H1 (cell line): ENCODE results near the gene RAB14. TPM values are rescaled to one million over a fixed set of nuclear protein-coding genes. Genes with fewer than 3 reads are reported as not detected.
A peak's percentile ranks its signal among the peaks of the same experiment; 100 is the strongest.

Experiments used
- CTCF ChIA-PET: fragments of 300-600 bp; sonication (Branson Sonifier 250); formaldehyde crosslinking; loops from one replicate; lab custom pipeline; 2021; ENCODE audit not compliant: partially characterized antibody; lab: Charles Lee
- POLR2A ChIA-PET: fragments of 300-600 bp; sonication (Branson Sonifier 250); formaldehyde crosslinking; loops from one replicate; lab custom pipeline; 2021; ENCODE audit warnings: inconsistent platforms; ENCODE audit not compliant: partially characterized antibody; lab: Charles Lee
- DNase-seq, 2 experiments: peaks; one replicate each; pipeline versions ENCODE4 v3.0.0 to v3.0.0-alpha.2; 2010 to 2022; ENCODE audit warnings: low spot score in 2 of 2, low read depth in 1 of 2, mixed read lengths in 1 of 2
- FAIRE-seq: peaks from 2 replicates; lab custom pipeline; 2011; peaks lifted over from hg19 to GRCh38; lab: Jason Lieb, UNC
- H2AFZ ChIP-seq: 2 replicates; pipeline ENCODE4 v1.8.1; 2012; ENCODE audit warnings: low read length, inconsistent platforms
- H2AK5ac ChIP-seq: 2 replicates; pipeline ENCODE4 v1.6.1; 2013; ENCODE audit warnings: low read depth, low read length
- H2BK120ac ChIP-seq: replicated peaks from 2 replicates; pipeline ENCODE3; 2013; ENCODE audit warnings: low read depth, low read length, inconsistent platforms
- H2BK12ac ChIP-seq: 2 replicates; pipeline ENCODE4 v1.6.1; 2013; ENCODE audit warnings: low read depth, low read length
- H2BK15ac ChIP-seq: 2 replicates; pipeline ENCODE4 v1.6.1; 2013; ENCODE audit warnings: low read length
- H2BK20ac ChIP-seq: 2 replicates; pipeline ENCODE4 v1.6.1; 2013; ENCODE audit warnings: low read length
- H2BK5ac ChIP-seq: 2 replicates; pipeline ENCODE4 v1.6.1; 2013; ENCODE audit warnings: low read depth, low read length
- H3K14ac ChIP-seq: 2 replicates; pipeline ENCODE4 v1.6.1; 2013; ENCODE audit warnings: inconsistent platforms; ENCODE audit not compliant: insufficient read length
- H3K18ac ChIP-seq: 2 replicates; pipeline ENCODE4 v1.6.1; 2013; ENCODE audit warnings: low read length; ENCODE audit errors: extremely low read depth
- H3K23ac ChIP-seq: 2 replicates; pipeline ENCODE4 v1.6.1; 2013; ENCODE audit warnings: inconsistent platforms; ENCODE audit not compliant: insufficient read length
- H3K23me2 ChIP-seq: 2 replicates; pipeline ENCODE4 v1.6.1; 2013; ENCODE audit warnings: low read depth, low read length
- H3K27ac ChIP-seq: 2 replicates; pipeline ENCODE4 v1.6.1; 2011; ENCODE audit warnings: low read depth, low read length, inconsistent platforms
- H3K27me3 ChIP-seq, 4 experiments: replicated peaks in 1 of 4; 1 replicate in 1 of 4; 2 replicates in 3 of 4; pipeline versions ENCODE4 v1.6.1 to v1.8.1; 2011 to 2013; ENCODE audit warnings: low read length in 3 of 4, mild to moderate bottlenecking in 3 of 4, inconsistent platforms in 2 of 4, mixed read lengths in 2 of 4, moderate library complexity in 1 of 4; ENCODE audit not compliant: control insufficient read depth in 3 of 4, insufficient read depth in 3 of 4; ENCODE audit errors: extremely low read depth in 1 of 4
- H3K36me3 ChIP-seq, 4 experiments: 2 replicates each; pipeline versions ENCODE4 v1.6.1 to v1.8.1; 2011 to 2013; ENCODE audit warnings: mild to moderate bottlenecking in 4 of 4, low read length in 3 of 4, moderate library complexity in 2 of 4, control low read depth in 1 of 4, inconsistent platforms in 1 of 4; ENCODE audit not compliant: insufficient read depth in 4 of 4, control insufficient read depth in 2 of 4
- H3K4ac ChIP-seq: replicated peaks from 2 replicates; pipeline ENCODE3; 2013; ENCODE audit warnings: low read length, low read depth, mixed read lengths, inconsistent platforms; ENCODE audit not compliant: insufficient read length
- H3K4me1 ChIP-seq, 4 experiments: replicated peaks in 1 of 4; 1 replicate in 1 of 4; 2 replicates in 3 of 4; pipeline versions ENCODE4 v1.6.1 to v1.8.1; 2011 to 2013; ENCODE audit warnings: low read length in 3 of 4, inconsistent platforms in 2 of 4, mixed read lengths in 1 of 4; ENCODE audit not compliant: insufficient read depth in 4 of 4, control insufficient read depth in 3 of 4
- H3K4me2 ChIP-seq, 2 experiments: 2 replicates each; pipeline versions ENCODE4 v1.6.1 to v1.8.1; 2011 to 2013; ENCODE audit warnings: low read depth in 2 of 2, low read length in 2 of 2, control low read depth in 1 of 2, inconsistent platforms in 1 of 2, mild to moderate bottlenecking in 1 of 2; ENCODE audit not compliant: insufficient read depth in 1 of 2
- H3K4me3 ChIP-seq, 4 experiments: fragments of 200-600, 300-600 bp in 1 of 4; sonication (generic), shearing (Covaris generic), sonication (Bioruptor Twin) in 1 of 4; 2 replicates each; pipeline versions ENCODE4 v1.5.1 to v1.8.1; 2011 to 2016; ENCODE audit warnings: low read length in 4 of 4, low read depth in 3 of 4, control low read depth in 2 of 4, inconsistent platforms in 2 of 4, mild to moderate bottlenecking in 2 of 4, mixed read lengths in 1 of 4, moderate library complexity in 1 of 4; ENCODE audit not compliant: insufficient read depth in 2 of 4; ENCODE audit errors: extremely low read depth in 1 of 4
- H3K56ac ChIP-seq: replicated peaks from 2 replicates; pipeline ENCODE3; 2013; ENCODE audit warnings: low read depth, mild to moderate bottlenecking, mixed read lengths, low read length, inconsistent platforms; ENCODE audit not compliant: insufficient read length
- H3K79me1 ChIP-seq: 2 replicates; pipeline ENCODE4 v1.6.1; 2013; ENCODE audit warnings: low read depth, low read length, control low read depth
- H3K79me2 ChIP-seq, 2 experiments: 2 replicates each; pipeline versions ENCODE4 v1.6.1 to v1.8.1; 2012 to 2013; ENCODE audit warnings: low read length in 2 of 2, mild to moderate bottlenecking in 2 of 2, inconsistent platforms in 1 of 2; ENCODE audit not compliant: insufficient read depth in 2 of 2, control insufficient read depth in 1 of 2
- H3K9ac ChIP-seq, 4 experiments: replicated peaks in 1 of 4; 1 replicate in 1 of 4; 2 replicates in 3 of 4; pipeline versions ENCODE4 v1.6.1 to v1.8.1; 2011 to 2013; ENCODE audit warnings: low read depth in 3 of 4, low read length in 3 of 4, control low read depth in 2 of 4, mild to moderate bottlenecking in 2 of 4, moderate library complexity in 2 of 4, inconsistent platforms in 1 of 4; ENCODE audit errors: extremely low read depth in 1 of 4
- H3K9me3 ChIP-seq, 2 experiments: 2 replicates each; pipeline versions ENCODE4 v1.6.1 to v1.8.1; 2012 to 2013; ENCODE audit warnings: mild to moderate bottlenecking in 2 of 2, moderate library complexity in 2 of 2, control low read depth in 1 of 2, inconsistent platforms in 1 of 2, low read depth in 1 of 2, low read length in 1 of 2, mixed read lengths in 1 of 2; ENCODE audit not compliant: insufficient read depth in 2 of 2
- H4K20me1 ChIP-seq, 2 experiments: replicated peaks in 1 of 2; 2 replicates each; pipeline versions ENCODE3 to v1.8.1; 2011 to 2013; ENCODE audit warnings: inconsistent platforms in 2 of 2, low read length in 2 of 2, mild to moderate bottlenecking in 1 of 2; ENCODE audit not compliant: insufficient read depth in 2 of 2, control insufficient read depth in 1 of 2
- H4K5ac ChIP-seq: 2 replicates; pipeline ENCODE4 v1.6.1; 2013; ENCODE audit warnings: low read length, low read depth, mixed read lengths, inconsistent platforms; ENCODE audit not compliant: insufficient read length
- H4K8ac ChIP-seq: 2 replicates; pipeline ENCODE4 v1.8.0; 2013; ENCODE audit warnings: mild to moderate bottlenecking, moderate library complexity, low read length, inconsistent platforms; ENCODE audit not compliant: insufficient read depth; ENCODE audit errors: extremely low read depth
- H4K91ac ChIP-seq: replicated peaks from 2 replicates; pipeline ENCODE3; 2013; ENCODE audit warnings: low read length, mixed read lengths, inconsistent platforms; ENCODE audit not compliant: insufficient read length
- BACH1 ChIP-seq: IDR thresholded peaks from 2 replicates; pipeline ENCODE4 v1.6.1; 2012; ENCODE audit warnings: low read length, improper control_type of control experiment
- CEBPB ChIP-seq: IDR thresholded peaks from 2 replicates; pipeline ENCODE4 v1.6.1; 2012; ENCODE audit warnings: low read depth, low read length
- WGBS, 2 experiments: shearing (Covaris generic) in 1 of 2; methylation state at CpG; one replicate each; pipeline versions ENCODE4 v1.1.6 to v1.1.7; 2013 to 2015; ENCODE audit warnings: low lambda C conversion rate in 2 of 2, mixed read lengths in 2 of 2, inconsistent platforms in 1 of 2, low coverage in 1 of 2, missing lambda C conversion rate in 1 of 2; ENCODE audit not compliant: insufficient replicate concordance in 2 of 2, insufficient coverage in 1 of 2, insufficient read length in 1 of 2; ENCODE audit errors: extremely low coverage in 1 of 2, missing lambda C conversion rate in 1 of 2; 5-methylcytosine and 5-hydroxymethylcytosine counted together
- polyA plus RNA-seq, 7 experiments: library from polyadenylated mRNA; depleted of rRNA in 3 of 7; stranded (reverse) in 5 of 7; unstranded in 2 of 7; fragments of >200 nt in 5 of 7; fragments of 200-250 nt in 2 of 7; gene quantifications; 1 replicate in 5 of 7; 2 replicates in 1 of 7; 4 replicates in 1 of 7; pipeline versions ENCODE4 v1.2.1 to v1.2.3, GENCODE V29; 2011 to 2013; ENCODE audit warnings: missing spikeins in 2 of 7, mixed read lengths in 2 of 7
- total RNA-seq: library from RNA; stranded (reverse); fragmentation: NEBNext Ultra II Directional; extraction: Animal tissue kit (Norgen Biotek cat#: 25700); gene quantifications from 2 replicates; pipeline ENCODE4 v1.2.1, GENCODE V29; 2021

Gene RAB14
- total and polyA plus RNA-seq, 2 of the 8 experiments (the other 6 are each of a cell fraction or from before 2014, with no cell fraction given), result 9.1 to 44.8 TPM

- peaks cover 8% of the 10 kb centered on the region for H3K23me2 ChIP-seq
- peaks cover 10 to 19% of the 10 kb centered on the region in 2 experiments; a peak in 3 of 4 replicates for H3K79me2 ChIP-seq
- no peak overlapping the region for H3K9ac ChIP-seq
- H3K4me3 ChIP-seq, result no peak overlapping the region
- FAIRE-seq (no peak), DNase-seq (no peak)
- H3K18ac ChIP-seq, result no peak overlapping the region
- H4K8ac ChIP-seq, result no peak overlapping the region
- H2BK120ac ChIP-seq, result no peak overlapping the region
- peaks cover 0 to 3% (median 0%) of the 10 kb centered on the region in 4 experiments; a peak in 3 of 7 replicates for H3K27me3 ChIP-seq
- no peak overlapping the region for H2AFZ ChIP-seq
- peaks cover 5% of the 10 kb centered on the region; the same call in 1 of the 2 replicates for H3K79me1 ChIP-seq
- peaks cover 2 to 8% (median 7%) of the 10 kb centered on the region in 4 experiments; a peak in 6 of 7 replicates for H3K4me1 ChIP-seq
- no peak overlapping the region for H3K23ac ChIP-seq
- H3K56ac ChIP-seq, result no peak overlapping the region
- no peak overlapping the region for H2BK5ac ChIP-seq
- H2BK12ac ChIP-seq, result no peak overlapping the region
- H3K4ac ChIP-seq, result no peak overlapping the region
- ChIA-PET CTCF (interaction anchor here (1.0 to 1.5 kb wide), 4 partner anchors 10 to 81 kb away, joined by 3 to 9 read pairs (median 4); no protein-coding TSS in a partner anchor), POLR2A (interaction anchor here (1.0 kb wide), 1 partner anchor 18 kb away, joined by 5 read pairs; no protein-coding TSS in a partner anchor)
- no peak overlapping the region for H2BK20ac ChIP-seq
- no peak overlapping the region for H2AK5ac ChIP-seq
- no peak overlapping the region for H2BK15ac ChIP-seq
- H3K14ac ChIP-seq, result no peak overlapping the region
- H3K4me2 ChIP-seq, result no peak overlapping the region
- no peak overlapping the region for H3K27ac ChIP-seq
- TF ChIP-seq BACH1, result no peak
- TF ChIP-seq CEBPB, result 0 out of 2 replicates have a peak, but pooled peaks have one; percentile 23
- H3K36me3 ChIP-seq, result no peaks in the 10 kb centered on the region
- H4K91ac ChIP-seq, result no peak overlapping the region
- WGBS, 2 experiments, result 72% methylated on average over 2 of the region's 2 CpGs; no CpG with 5 or more reads in 1 of the 2 experiments
- peaks cover 3% of the 10 kb centered on the region in 2 experiments for H4K20me1 ChIP-seq
- no peak overlapping the region for H4K5ac ChIP-seq
- no peaks in the 10 kb centered on the region for H3K9me3 ChIP-seq
Observed at GRCh38 chr9:121204121-121204520, 2.5 kb upstream of the RAB14 start.
